Type B pancreatic cell (in vitro differentiated cells): ENCODE results near the gene AMDHD2. TPM values are rescaled to one million over a fixed set of nuclear protein-coding genes. Genes with fewer than 3 reads are reported as not detected.

ENCODE experiments used
- DNase-seq: peaks from one replicate; pipeline ENCODE4 v3.0.0; 2021; ENCODE audit warnings: mixed read lengths; ENCODE audit not compliant: unreplicated experiment; ENCODE audit errors: extremely low spot score
- H3K27ac Mint-ChIP-seq: 2 replicates; pipeline ENCODE4 v1.8.0; 2021; ENCODE audit warnings: mild to moderate bottlenecking, mixed read lengths
- H3K27me3 Mint-ChIP-seq: 2 replicates; pipeline ENCODE4 v1.8.0; 2021; ENCODE audit warnings: mixed read lengths
- H3K36me3 Mint-ChIP-seq: 2 replicates; pipeline ENCODE4 v1.8.0; 2021; ENCODE audit warnings: mixed read lengths
- H3K4me1 Mint-ChIP-seq: one replicate; pipeline ENCODE4 v1.8.0; 2021; ENCODE audit warnings: mixed read lengths; ENCODE audit not compliant: unreplicated experiment
- H3K4me3 Mint-ChIP-seq: 2 replicates; pipeline ENCODE4 v1.8.0; 2021; ENCODE audit warnings: mild to moderate bottlenecking, mixed read lengths
- H3K9me3 Mint-ChIP-seq: 2 replicates; pipeline ENCODE4 v1.8.0; 2021; ENCODE audit warnings: mixed read lengths
- CTCF ChIP-seq: fragments of 200-600 bp; sonication (generic); conservative IDR thresholded peaks from 2 replicates; pipeline ENCODE4 v1.5.0; 2021; ENCODE audit warnings: antibody characterized with exemption, mild to moderate bottlenecking
- total RNA-seq: library from RNA; stranded (reverse); gene quantifications from 2 replicates; pipeline ENCODE4 v1.2.1, GENCODE V29; 2021; ENCODE audit warnings: low replicate concordance

Gene AMDHD2
- total RNA-seq, 1 donor from 2014 or later = 46.1 TPM

- H3K27me3 Mint-ChIP-seq = no peaks in the 10 kb centered on the region
- no peaks in the 10 kb centered on the region for H3K9me3 Mint-ChIP-seq
- no peak overlapping the region for H3K27ac Mint-ChIP-seq
- no peak for TF ChIP-seq CTCF
- no peaks in the 10 kb centered on the region for H3K36me3 Mint-ChIP-seq
- no peak for DNase-seq
- peaks cover 35% of the 10 kb centered on the region for H3K4me1 Mint-ChIP-seq
- no peak overlapping the region for H3K4me3 Mint-ChIP-seq
Measured at GRCh38 chr16:2485811-2486507, 34.2 kb upstream of the AMDHD2 start.

- TF ChIP-seq CTCF = no peak
Measured at GRCh38 chr16:2486645-2487516, 33.3 kb upstream of the AMDHD2 start.

GRCh38 chr16:2487517-2487842 is 32.7 kb upstream of the AMDHD2 start:
- DNase-seq = no peak
- no peaks in the 10 kb centered on the region for H3K27me3 Mint-ChIP-seq
- no peak for TF ChIP-seq CTCF
- no peaks in the 10 kb centered on the region for H3K9me3 Mint-ChIP-seq
- H3K4me1 Mint-ChIP-seq = peaks cover 35% of the 10 kb centered on the region
- H3K36me3 Mint-ChIP-seq = no peaks in the 10 kb centered on the region
- peak overlapping the region; percentile 26 for H3K4me3 Mint-ChIP-seq
- peak overlapping the region; percentile 7 for H3K27ac Mint-ChIP-seq

More at GRCh38 chr16:2486645-2487516, 33.3 kb upstream of the AMDHD2 start:
- DNase-seq = no peak
- H3K27me3 Mint-ChIP-seq = no peaks in the 10 kb centered on the region
- H3K36me3 Mint-ChIP-seq = no peaks in the 10 kb centered on the region
- H3K9me3 Mint-ChIP-seq = no peaks in the 10 kb centered on the region
- peak overlapping the region; percentile 26 for H3K4me3 Mint-ChIP-seq
- peaks cover 36% of the 10 kb centered on the region for H3K4me1 Mint-ChIP-seq
- peak overlapping the region; percentile 7 for H3K27ac Mint-ChIP-seq

GRCh38 chr16:2487903-2488531 is 32.2 kb upstream of the AMDHD2 start:
- no peaks in the 10 kb centered on the region for H3K36me3 Mint-ChIP-seq
- DNase-seq = no peak
- H3K27ac Mint-ChIP-seq = no peak overlapping the region
- no peak for TF ChIP-seq CTCF
- H3K4me3 Mint-ChIP-seq = no peak overlapping the region
- no peaks in the 10 kb centered on the region for H3K27me3 Mint-ChIP-seq
- no peaks in the 10 kb centered on the region for H3K9me3 Mint-ChIP-seq
- H3K4me1 Mint-ChIP-seq = peaks cover 30% of the 10 kb centered on the region

- peaks cover 20% of the 10 kb centered on the region for H3K4me1 Mint-ChIP-seq
- TF ChIP-seq CTCF = no peak
- no peak overlapping the region for H3K27ac Mint-ChIP-seq
- H3K9me3 Mint-ChIP-seq = no peaks in the 10 kb centered on the region
- H3K36me3 Mint-ChIP-seq = no peaks in the 10 kb centered on the region
- H3K4me3 Mint-ChIP-seq = no peak overlapping the region
- H3K27me3 Mint-ChIP-seq = no peaks in the 10 kb centered on the region
- DNase-seq = no peak
Measured at GRCh38 chr16:2489581-2489980, 30.6 kb upstream of the AMDHD2 start.
